ENCODE data around the gene TRHDE.

The TRHDE gene

GRCh38 chr12:72605975-72606374, 333.8 kb downstream of the TRHDE start:
- TF ChIP-seq CTCF (IDR thresholded peaks at IDR 0.05; ENCODE audit: control insufficient read depth, insufficient read depth, low read depth, low read length, missing control alignments) = no peak
- no peak for DNase-seq (ENCODE audit: low read depth)
- H3K4me3 ChIP-seq (ENCODE audit: control insufficient read depth, low read depth, low read length) = no peak overlapping the region

- H3K4me3 ChIP-seq (ENCODE audit: control insufficient read depth, low read depth, low read length) = no peak overlapping the region
- no peak for TF ChIP-seq CTCF (IDR thresholded peaks at IDR 0.05; ENCODE audit: control insufficient read depth, insufficient read depth, low read depth, low read length, missing control alignments)
- DNase-seq (ENCODE audit: low read depth) = no peak
Measured at GRCh38 chr12:72610342-72610741, 338.2 kb downstream of the TRHDE start.

GRCh38 chr12:72610854-72611358, 338.7 kb downstream of the TRHDE start:
- no peak for TF ChIP-seq CTCF (IDR thresholded peaks at IDR 0.05; ENCODE audit: control insufficient read depth, insufficient read depth, low read depth, low read length, missing control alignments)
- DNase-seq (ENCODE audit: low read depth) = no peak
- H3K4me3 ChIP-seq (ENCODE audit: control insufficient read depth, low read depth, low read length) = no peak overlapping the region

- DNase-seq (ENCODE audit: low read depth) = no peak
- no peak overlapping the region for H3K4me3 ChIP-seq (ENCODE audit: control insufficient read depth, low read depth, low read length)
- no peak for TF ChIP-seq CTCF (IDR thresholded peaks at IDR 0.05; ENCODE audit: control insufficient read depth, insufficient read depth, low read depth, low read length, missing control alignments)
Measured at GRCh38 chr12:72612171-72612570, 340.0 kb downstream of the TRHDE start.

GRCh38 chr12:72618764-72619163, 346.6 kb downstream of the TRHDE start:
- no peak overlapping the region for H3K4me3 ChIP-seq (ENCODE audit: control insufficient read depth, low read depth, low read length)
- DNase-seq (ENCODE audit: low read depth) = no peak
- no peak for TF ChIP-seq CTCF (IDR thresholded peaks at IDR 0.05; ENCODE audit: control insufficient read depth, insufficient read depth, low read depth, low read length, missing control alignments)

GRCh38 chr12:72622556-72622955, 350.4 kb downstream of the TRHDE start:
- H3K4me3 ChIP-seq (ENCODE audit: control insufficient read depth, low read depth, low read length) = no peak overlapping the region
- TF ChIP-seq CTCF (IDR thresholded peaks at IDR 0.05; ENCODE audit: control insufficient read depth, insufficient read depth, low read depth, low read length, missing control alignments) = no peak
- DNase-seq (ENCODE audit: low read depth) = no peak

All from AG09309 (cell line).